SK-N-MC (cell line): ENCODE results near the gene LGR4.

Experiments
- EZH2 ChIP-seq: fragments of 200-600 bp; sonication (generic); IDR thresholded peaks from one replicate; pipeline ENCODE4 v1.6.1; 2017; ENCODE audit warnings: antibody characterized with exemption
- POLR2AphosphoS5 ChIP-seq: IDR thresholded peaks from 2 replicates; pipeline ENCODE4 v1.6.1; 2012; ENCODE audit warnings: mild to moderate bottlenecking, low read depth, low read length, borderline replicate concordance

GRCh38 chr11:27398400-27398770 is 74.2 kb downstream of the LGR4 start:
- no peak for TF ChIP-seq POLR2AphosphoS5
- TF ChIP-seq EZH2, result no peak
